Epithelial cell of esophagus (primary cell): ENCODE data around the gene DDAH2.

ENCODE experiments used
- DNase-seq: peaks from one replicate; pipeline ENCODE4 v3.0.0; 2010; ENCODE audit warnings: low read depth
- H3K4me3 ChIP-seq: 2 replicates; pipeline ENCODE4 v1.5.1; 2011; ENCODE audit warnings: mild to moderate bottlenecking, low read length, control low read depth
- CTCF ChIP-seq: IDR thresholded peaks from 2 replicates; pipeline ENCODE4 v1.5.1; 2011; ENCODE audit warnings: low read depth, mild to moderate bottlenecking, low read length, control low read depth, inconsistent platforms; ENCODE audit not compliant: insufficient read depth; ENCODE audit errors: missing control alignments

The DDAH2 gene

GRCh38 chr6:31737315-31737990 is 8.4 kb upstream of the DDAH2 start:
- no peak for DNase-seq
- no peak for TF ChIP-seq CTCF
- no peak overlapping the region for H3K4me3 ChIP-seq

- no peak for TF ChIP-seq CTCF
These were observed 7.7 kb upstream of the DDAH2 start for GRCh38 chr6:31736768-31737314.

GRCh38 chr6:31736021-31736767 is 7.1 kb upstream of the DDAH2 start, which contains the start of gene CLIC1:
TSS of gene CLIC1 (minus strand) at chr6:31736530. CDS start at chr6:31736300, 230 bp downstream.
- DNase-seq: peak; percentile 87
- H3K4me3 ChIP-seq: peak within 1 kb of the TSS; percentile 100
- TF ChIP-seq CTCF: no peak

More at GRCh38 chr6:31736768-31737314, 7.7 kb upstream of the DDAH2 start:
- H3K4me3 ChIP-seq: peak overlapping the region; percentile 100
- DNase-seq: no peak

- no peak for TF ChIP-seq CTCF
- peak; percentile 83 for DNase-seq
- peak overlapping the region; percentile 100 for H3K4me3 ChIP-seq
These were observed 5.8 kb upstream of the DDAH2 start for GRCh38 chr6:31734821-31735406.

GRCh38 chr6:31734247-31734820 is 5.2 kb upstream of the DDAH2 start:
- peak overlapping the region; percentile 100 for H3K4me3 ChIP-seq
- no peak for TF ChIP-seq CTCF
- DNase-seq: no peak

GRCh38 chr6:31733734-31734133 is 4.6 kb upstream of the DDAH2 start:
- DNase-seq: no peak
- TF ChIP-seq CTCF: no peak
- peak overlapping the region; percentile 100 for H3K4me3 ChIP-seq
